ENCODE measurements around the gene BMP15. TPM values are rescaled to one million over a fixed set of nuclear protein-coding genes. Genes with fewer than 3 reads are reported as not detected.

The BMP15 gene
- total and polyA plus RNA-seq, 2 of the 13 experiments (the other 11 are each of a cell fraction or from before 2014, with no cell fraction given), result not detected

DNA sequence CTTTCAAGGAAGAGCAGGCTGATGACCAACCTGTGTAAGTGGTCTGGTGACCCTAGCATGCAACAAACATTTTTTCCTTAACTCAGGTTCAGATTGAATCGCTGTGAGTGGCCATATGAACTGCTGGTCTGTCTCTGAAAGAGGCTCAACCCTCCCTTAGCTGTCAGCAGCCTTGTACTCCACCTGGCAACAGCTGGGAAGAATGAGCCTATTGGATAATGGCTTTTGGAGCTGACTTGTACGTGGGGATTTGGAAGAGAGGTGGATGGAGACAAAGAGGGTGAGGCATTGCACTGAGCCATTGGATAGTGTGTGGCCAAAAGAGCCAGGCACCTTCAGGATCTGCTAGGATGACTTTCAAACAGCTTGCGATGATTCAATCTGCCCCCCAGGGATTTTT is 35.7 kb upstream of the BMP15 start (continued):
- no peak for TF ChIP-seq TBX2 (CRISPR knock-in tag; IDR thresholded peaks at IDR 0.05; ENCODE audit: borderline replicate concordance)
- TF ChIP-seq ZFY (CRISPR knock-in tag; IDR thresholded peaks at IDR 0.05), result no peak

DNA sequence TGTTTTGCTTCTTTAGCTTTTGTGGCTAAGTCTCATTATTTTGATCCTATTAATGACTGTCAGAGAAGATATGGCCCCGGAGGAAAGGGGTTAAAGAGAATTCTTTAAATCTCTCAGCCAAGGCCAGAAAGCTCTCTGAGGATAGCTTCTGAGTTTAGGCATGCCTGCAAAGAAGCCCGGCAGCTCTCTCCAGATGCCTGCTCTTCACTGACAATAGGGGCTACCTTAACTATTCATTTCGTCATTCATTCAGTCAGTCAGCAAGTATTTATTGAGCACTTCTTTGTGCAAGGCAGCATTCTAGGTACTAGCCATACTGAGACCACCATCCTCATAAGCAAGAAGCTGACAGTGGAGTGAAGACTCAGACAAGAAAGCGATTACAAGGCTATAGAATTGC is 34.0 kb upstream of the BMP15 start:
- TF ChIP-seq ZBTB21 (CRISPR knock-in tag; IDR thresholded peaks at IDR 0.05) (no peak), ZBTB8A (CRISPR knock-in tag; IDR thresholded peaks at IDR 0.05; ENCODE audit: borderline replicate concordance, low read depth) (no peak), TAF15 (IDR thresholded peaks at IDR 0.05; ENCODE audit: low read depth, low read length, poor library complexity, severe bottlenecking) (no peak)
- no TSS peak for BruUV-seq (replicated peaks)
- H3K4me2 ChIP-seq (ENCODE audit: low read depth, low read length), result no peak overlapping the region
- H3K4me1 ChIP-seq (ENCODE audit: insufficient read depth, low read length), result no peaks in the 10 kb centered on the region
- no peak overlapping the region for H3K4me3 ChIP-seq (replicated peaks in 1 of 3; ENCODE audit: insufficient read depth in 1 of 3, low read depth in 2 of 3, low read length in 3 of 3)
- intact Hi-C loops (cut with micrococcal nuclease; ENCODE audit: unreplicated experiment), result no loop called here
- H3K9ac ChIP-seq (ENCODE audit: insufficient read depth, low read depth, low read length), result no peak overlapping the region
- H4K20me1 ChIP-seq (ENCODE audit: insufficient read depth, low read length), result no peaks in the 10 kb centered on the region
- WGBS (ENCODE audit: low lambda C conversion rate), result 11% methylated on average over 4 of the region's 4 CpGs
- ChIA-PET POLR2A (no interaction called here), CTCF (ENCODE audit: low intra/inter-chr PET ratio, low total read pairs) (no interaction called here)
- ATAC-seq, result no peak
- H3K27me3 ChIP-seq (ENCODE audit: control insufficient read depth in 1 of 2, insufficient read depth in 2 of 2, low read length in 2 of 2), result no peaks in the 10 kb centered on the region
- no peaks in the 10 kb centered on the region for H3K9me3 ChIP-seq (ENCODE audit: low read length)
- no peak for FAIRE-seq
- in situ Hi-C loops (cut with HindIII; ENCODE audit: extremely low pct_ligation_motif_present, low pct_unique_long_range_greater_than_20kb), result no loop called here
- H2AFZ ChIP-seq (ENCODE audit: low read length), result no peak overlapping the region
- H3K79me2 ChIP-seq (ENCODE audit: insufficient read depth, low read length), result no peaks in the 10 kb centered on the region
- no peak overlapping the region for H3K27ac ChIP-seq (ENCODE audit: extremely low read length, insufficient read depth, low read length)
- H3K36me3 ChIP-seq (replicated peaks in 1 of 2; ENCODE audit: control insufficient read depth in 1 of 2, insufficient read depth in 2 of 2, low read length in 2 of 2), result no peaks in the 10 kb centered on the region
- no peak for DNase-seq (ENCODE audit: low spot score)

- no peak overlapping the region for H3K4me3 ChIP-seq (replicated peaks in 1 of 3; ENCODE audit: insufficient read depth in 1 of 3, low read depth in 2 of 3, low read length in 3 of 3)
- H3K9ac ChIP-seq (ENCODE audit: insufficient read depth, low read depth, low read length), result no peak overlapping the region
- H3K4me2 ChIP-seq (ENCODE audit: low read depth, low read length), result no peak overlapping the region
- FAIRE-seq (no peak), DNase-seq (ENCODE audit: low spot score) (no peak), ATAC-seq (no peak)
- no peaks in the 10 kb centered on the region for H3K27me3 ChIP-seq (ENCODE audit: control insufficient read depth in 1 of 2, insufficient read depth in 2 of 2, low read length in 2 of 2)
- in situ Hi-C loops (cut with HindIII; ENCODE audit: extremely low pct_ligation_motif_present, low pct_unique_long_range_greater_than_20kb), result no loop called here
- no peaks in the 10 kb centered on the region for H3K79me2 ChIP-seq (ENCODE audit: insufficient read depth, low read length)
- no peaks in the 10 kb centered on the region for H3K9me3 ChIP-seq (ENCODE audit: low read length)
- BruUV-seq (replicated peaks), result no TSS peak
- no peaks in the 10 kb centered on the region for H3K4me1 ChIP-seq (ENCODE audit: insufficient read depth, low read length)
- no peak overlapping the region for H3K27ac ChIP-seq (ENCODE audit: extremely low read length, insufficient read depth, low read length)
- WGBS (ENCODE audit: low lambda C conversion rate), result 62% methylated on average over 6 of the region's 6 CpGs
- POLR2A ChIA-PET, result no interaction called here
- H2AFZ ChIP-seq (ENCODE audit: low read length), result no peak overlapping the region
- H4K20me1 ChIP-seq (ENCODE audit: insufficient read depth, low read length), result no peaks in the 10 kb centered on the region
- H3K36me3 ChIP-seq (replicated peaks in 1 of 2; ENCODE audit: control insufficient read depth in 1 of 2, insufficient read depth in 2 of 2, low read length in 2 of 2), result no peaks in the 10 kb centered on the region
- intact Hi-C loops (cut with micrococcal nuclease; ENCODE audit: unreplicated experiment), result no loop called here
- CTCF ChIA-PET (ENCODE audit: low intra/inter-chr PET ratio, low total read pairs), result no interaction called here
- no peak for TF ChIP-seq ZC3H13 (CRISPR knock-in tag; IDR thresholded peaks at IDR 0.05)
- TF ChIP-seq, protein P1, sequence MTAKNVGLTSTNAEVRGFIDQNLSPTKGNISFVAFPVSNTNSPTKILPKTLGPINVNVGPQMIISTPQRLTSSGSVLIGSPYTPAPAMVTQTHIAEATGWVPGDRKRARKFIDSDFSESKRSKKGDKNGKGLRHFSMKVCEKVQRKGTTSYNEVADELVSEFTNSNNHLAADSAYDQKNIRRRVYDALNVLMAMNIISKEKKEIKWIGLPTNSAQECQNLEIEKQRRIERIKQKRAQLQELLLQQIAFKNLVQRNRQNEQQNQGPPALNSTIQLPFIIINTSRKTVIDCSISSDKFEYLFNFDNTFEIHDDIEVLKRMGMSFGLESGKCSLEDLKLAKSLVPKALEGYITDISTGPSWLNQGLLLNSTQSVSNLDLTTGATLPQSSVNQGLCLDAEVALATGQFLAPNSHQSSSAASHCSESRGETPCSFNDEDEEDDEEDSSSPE (CRISPR knock-in tag; IDR thresholded peaks at IDR 0.05), result no peak
- no peak for TF ChIP-seq NR2F1 (CRISPR knock-in tag; IDR thresholded peaks at IDR 0.05)
- TF ChIP-seq ZNF549 (CRISPR knock-in tag; IDR thresholded peaks at IDR 0.05), result no peak
- TF ChIP-seq ZNF33B (CRISPR knock-in tag; IDR thresholded peaks at IDR 0.05), result no peak
- TF ChIP-seq ZNF280D (CRISPR knock-in tag; IDR thresholded peaks at IDR 0.05), result no peak
- TF ChIP-seq, protein P2, sequence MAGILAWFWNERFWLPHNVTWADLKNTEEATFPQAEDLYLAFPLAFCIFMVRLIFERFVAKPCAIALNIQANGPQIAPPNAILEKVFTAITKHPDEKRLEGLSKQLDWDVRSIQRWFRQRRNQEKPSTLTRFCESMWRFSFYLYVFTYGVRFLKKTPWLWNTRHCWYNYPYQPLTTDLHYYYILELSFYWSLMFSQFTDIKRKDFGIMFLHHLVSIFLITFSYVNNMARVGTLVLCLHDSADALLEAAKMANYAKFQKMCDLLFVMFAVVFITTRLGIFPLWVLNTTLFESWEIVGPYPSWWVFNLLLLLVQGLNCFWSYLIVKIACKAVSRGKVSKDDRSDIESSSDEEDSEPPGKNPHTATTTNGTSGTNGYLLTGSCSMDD (CRISPR knock-in tag; IDR thresholded peaks at IDR 0.05), result no peak
- TF ChIP-seq THYN1 (CRISPR knock-in tag; IDR thresholded peaks at IDR 0.05; ENCODE audit: borderline replicate concordance, low read depth), result no peak
These were observed 33.2 kb upstream of the BMP15 start for GRCh38 chrX:50877310-50877709.
